ENCODE measurements around the gene DNAJC24. TPM values are rescaled to one million over a fixed set of nuclear protein-coding genes. Genes with fewer than 3 reads are reported as not detected.

DNAJC24 gene
- total RNA-seq, 1 experiment from 2014 or later = 18.2 TPM

GRCh38 chr11:31464436-31464835 is 94.8 kb downstream of the DNAJC24 start:
- POLR2A ChIA-PET (ENCODE audit: unreplicated experiment) = no interaction called here
- no peak for TF ChIP-seq EZH2 (IDR thresholded peaks at IDR 0.05; ENCODE audit: low read depth)
- TF ChIP-seq CTCF (conservative IDR thresholded peaks at IDR 0.05) = no peak
- Histone ChIP-seq H3K79me2 (ENCODE audit: low read depth) (no peaks in the 10 kb centered on the region), H3K9me2 (ENCODE audit: insufficient read depth) (no peaks in the 10 kb centered on the region), H3K9me3 (ENCODE audit: insufficient read depth, low read depth) (0 out of 2 replicates have a peak, but pooled peaks cover 9% of the 10 kb centered on the region), H3K27me3 (ENCODE audit: insufficient read depth, low read depth) (no peaks in the 10 kb centered on the region), H4K20me1 (ENCODE audit: insufficient read depth) (no peaks in the 10 kb centered on the region), H3K4me2 (no peak overlapping the region), H3K4me3 (no peak overlapping the region), H3K36me3 (ENCODE audit: low read depth) (0 out of 2 replicates have a peak, but pooled peaks cover 12% of the 10 kb centered on the region), H3K27ac (no peak overlapping the region), H3F3A (ENCODE audit: insufficient read depth, low read depth) (no peaks in the 10 kb centered on the region), H3K4me1 (replicated peaks; ENCODE audit: insufficient read depth) (no peaks in the 10 kb centered on the region), H2AFZ (no peak overlapping the region)
- no peak for DNase-seq
- intact Hi-C loops (cut with micrococcal nuclease; ENCODE audit: unreplicated experiment) = no loop called here
- CTCF ChIA-PET = no interaction called here
- no TSS peak for BruUV-seq (replicated peaks)

DNA sequence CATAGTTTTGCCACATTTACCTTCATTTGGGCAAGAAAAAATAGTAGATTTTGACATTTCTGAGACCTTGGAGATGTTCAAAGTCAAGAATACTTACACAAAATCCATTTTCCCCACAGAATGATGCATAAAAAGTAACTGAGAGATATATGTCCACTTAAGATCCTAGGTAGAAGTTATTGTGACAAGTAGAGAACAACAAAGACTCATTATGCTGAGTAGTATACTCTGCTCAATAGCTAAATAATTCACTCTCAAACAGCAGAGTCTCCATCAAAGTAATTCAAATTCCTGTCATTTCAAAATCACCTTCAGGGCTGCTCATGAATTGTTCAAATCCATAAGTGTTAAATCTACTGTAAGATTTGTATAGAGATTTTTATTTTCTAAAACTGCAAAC is 104.4 kb downstream of the DNAJC24 start:
- Histone ChIP-seq H3F3A (ENCODE audit: insufficient read depth, low read depth) (no peaks in the 10 kb centered on the region), H3K27ac (no peak overlapping the region), H4K20me1 (ENCODE audit: insufficient read depth) (no peaks in the 10 kb centered on the region), H3K4me3 (no peak overlapping the region), H2AFZ (no peak overlapping the region), H3K4me1 (replicated peaks; ENCODE audit: insufficient read depth) (no peaks in the 10 kb centered on the region), H3K27me3 (ENCODE audit: insufficient read depth, low read depth) (no peaks in the 10 kb centered on the region), H3K9me3 (ENCODE audit: insufficient read depth, low read depth) (no peaks in the 10 kb centered on the region), H3K9me2 (ENCODE audit: insufficient read depth) (no peaks in the 10 kb centered on the region), H3K36me3 (ENCODE audit: low read depth) (0 out of 2 replicates have a peak, but pooled peaks cover 5% of the 10 kb centered on the region), H3K4me2 (no peak overlapping the region), H3K79me2 (ENCODE audit: low read depth) (no peaks in the 10 kb centered on the region)
- no TSS peak for BruUV-seq (replicated peaks)
- intact Hi-C loops (cut with micrococcal nuclease; ENCODE audit: unreplicated experiment) = no loop called here
- no peak for DNase-seq
- ChIA-PET CTCF (no interaction called here), POLR2A (ENCODE audit: unreplicated experiment) (no interaction called here)
- TF ChIP-seq CTCF (conservative IDR thresholded peaks at IDR 0.05) (no peak), EZH2 (IDR thresholded peaks at IDR 0.05; ENCODE audit: low read depth) (no peak)

DNA sequence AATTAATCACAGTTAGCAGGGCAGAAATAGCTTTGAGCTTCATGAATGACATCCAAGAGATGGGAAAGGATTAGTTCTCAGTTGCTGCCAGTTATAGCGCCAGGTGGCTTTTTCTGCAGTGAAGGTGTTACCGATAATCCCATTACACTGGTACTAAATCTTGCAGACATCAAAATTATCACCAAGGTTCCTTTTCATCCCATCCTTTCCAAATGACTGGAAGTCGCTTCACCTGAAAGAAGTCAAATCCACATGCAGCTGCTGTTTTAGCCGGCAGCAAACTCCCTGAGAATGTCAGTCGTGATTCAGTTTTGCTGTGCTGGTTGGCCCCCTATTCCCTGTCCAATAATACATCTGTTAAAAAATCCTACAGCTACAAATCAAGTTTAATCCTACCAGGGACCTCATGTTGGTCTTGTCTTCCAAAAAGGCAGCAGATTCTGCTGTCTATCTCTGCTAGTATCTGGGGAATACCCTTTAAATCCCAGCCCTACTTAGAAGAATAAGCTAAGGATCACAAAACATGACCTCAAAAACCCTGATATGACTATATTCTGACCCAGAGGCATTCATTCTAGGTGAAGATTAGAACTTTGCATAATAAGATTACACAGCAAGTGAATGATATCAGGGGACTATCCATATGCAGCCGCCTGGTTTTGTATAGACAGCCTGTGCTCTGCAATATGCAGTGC is 108.0 kb downstream of the DNAJC24 start:
- no peak overlapping the region for H3K4me2 ChIP-seq
- H3K9me3 ChIP-seq (ENCODE audit: insufficient read depth, low read depth) = no peaks in the 10 kb centered on the region
- 0 out of 2 replicates have a peak, but pooled peaks cover 5% of the 10 kb centered on the region for H3K36me3 ChIP-seq (ENCODE audit: low read depth)
- DNase-seq = no peak
- intact Hi-C loops (cut with micrococcal nuclease; ENCODE audit: unreplicated experiment) = no loop called here
- no peaks in the 10 kb centered on the region for H3K9me2 ChIP-seq (ENCODE audit: insufficient read depth)
- no peak for TF ChIP-seq CTCF (conservative IDR thresholded peaks at IDR 0.05)
- no peak for TF ChIP-seq EZH2 (IDR thresholded peaks at IDR 0.05; ENCODE audit: low read depth)
- no TSS peak for BruUV-seq (replicated peaks)
- H3K27me3 ChIP-seq (ENCODE audit: insufficient read depth, low read depth) = no peaks in the 10 kb centered on the region
- no peaks in the 10 kb centered on the region; the same call in 1 of the 2 replicates for H3F3A ChIP-seq (ENCODE audit: insufficient read depth, low read depth)
- CTCF ChIA-PET = interaction anchor here (0.6 kb wide), 1 partner anchor 1449 kb away, joined by 3 read pairs; no protein-coding TSS in a partner anchor
- H3K27ac ChIP-seq = no peak overlapping the region
- no peaks in the 10 kb centered on the region for H3K4me1 ChIP-seq (replicated peaks; ENCODE audit: insufficient read depth)
- H3K79me2 ChIP-seq (ENCODE audit: low read depth) = peaks cover 15% of the 10 kb centered on the region
- peaks cover 13% of the 10 kb centered on the region for H4K20me1 ChIP-seq (ENCODE audit: insufficient read depth)
- no peak overlapping the region for H3K4me3 ChIP-seq
- H2AFZ ChIP-seq = no peak overlapping the region
- POLR2A ChIA-PET (ENCODE audit: unreplicated experiment) = no interaction called here

Data from PC-9 (cell line).